BLaER1 treated with 17β-estradiol and CSF1 and Interleukin-3, amounts not matched to agents 10 nM and 100 nM (cell line): ENCODE data around the gene DDX20.

ENCODE experiments used
- H3K27ac ChIP-seq, 11 experiments: shearing (Covaris generic); formaldehyde crosslinking; 2 replicates each; pipeline ENCODE4 v1.8.1; 2022
- H3K27me3 ChIP-seq, 11 experiments: shearing (Covaris generic); formaldehyde crosslinking; 2 replicates each; pipeline ENCODE4 v1.8.1; 2022
- H3K36me3 ChIP-seq, 11 experiments: shearing (Covaris generic); formaldehyde crosslinking; 2 replicates each; pipeline ENCODE4 v1.8.1; 2022
- H3K4me1 ChIP-seq, 10 experiments: shearing (Covaris generic); formaldehyde crosslinking; 2 replicates each; pipeline ENCODE4 v1.8.1; 2022
- H3K4me2 ChIP-seq, 11 experiments: shearing (Covaris generic); formaldehyde crosslinking; 2 replicates each; pipeline ENCODE4 v1.8.1; 2022
- H3K4me3 ChIP-seq, 10 experiments: shearing (Covaris generic); formaldehyde crosslinking; 2 replicates each; pipeline ENCODE4 v1.8.1; 2022
- H3K9ac ChIP-seq, 11 experiments: shearing (Covaris generic); formaldehyde crosslinking; 2 replicates each; pipeline ENCODE4 v1.8.1; 2022
- H3K9me3 ChIP-seq, 11 experiments: shearing (Covaris generic); formaldehyde crosslinking; replicated peaks in 1 of 11; 2 replicates each; pipeline ENCODE4 v1.8.1; 2022
- H4K20me1 ChIP-seq, 11 experiments: shearing (Covaris generic); formaldehyde crosslinking; 2 replicates each; pipeline ENCODE4 v1.8.1; 2022
- Cebpa-rat ChIP-seq, 11 experiments: shearing (Covaris generic); IDR thresholded peaks; 2 replicates each; pipeline ENCODE4 v1.8.1; 2022

Gene DDX20

GRCh38 chr1:111813440-111814304, 58.0 kb downstream of the DDX20 start:
- Histone ChIP-seq H3K9ac (no peak overlapping the region), H3K4me3 (no peak overlapping the region), H3K27ac (no peak overlapping the region), H3K4me2 (no peak overlapping the region), H4K20me1 (no peaks in the 10 kb centered on the region; a peak in 1 of 22 replicates), H3K36me3 (no peaks in the 10 kb centered on the region), H3K4me1 (no peaks in the 10 kb centered on the region), H3K9me3 (no peaks in the 10 kb centered on the region), H3K27me3 (no peaks in the 10 kb centered on the region)
- no peak for TF ChIP-seq Cebpa-rat (IDR thresholded peaks at IDR 0.05)

GRCh38 chr1:111814305-111814628, 58.6 kb downstream of the DDX20 start:
- Histone ChIP-seq H4K20me1 (no peaks in the 10 kb centered on the region; a peak in 1 of 22 replicates), H3K27me3 (no peaks in the 10 kb centered on the region), H3K4me1 (no peaks in the 10 kb centered on the region), H3K36me3 (no peaks in the 10 kb centered on the region), H3K27ac (no peak overlapping the region), H3K9me3 (no peaks in the 10 kb centered on the region), H3K9ac (no peak overlapping the region), H3K4me3 (no peak overlapping the region), H3K4me2 (no peak overlapping the region)
- TF ChIP-seq Cebpa-rat (IDR thresholded peaks at IDR 0.05) = no peak

GRCh38 chr1:111814642-111815041, 58.9 kb downstream of the DDX20 start:
- H3K4me1 ChIP-seq = no peaks in the 10 kb centered on the region
- no peaks in the 10 kb centered on the region; a peak in 1 of 22 replicates for H4K20me1 ChIP-seq
- no peaks in the 10 kb centered on the region for H3K27me3 ChIP-seq
- H3K4me3 ChIP-seq = no peak overlapping the region
- no peaks in the 10 kb centered on the region for H3K36me3 ChIP-seq
- H3K9ac ChIP-seq = no peak overlapping the region
- H3K9me3 ChIP-seq = no peaks in the 10 kb centered on the region
- no peak for TF ChIP-seq Cebpa-rat (IDR thresholded peaks at IDR 0.05)
- no peak overlapping the region for H3K27ac ChIP-seq
- H3K4me2 ChIP-seq = no peak overlapping the region
